CD4-positive, alpha-beta T cell treated with Interleukin-1 beta for 1 hour (primary cell): ENCODE data around the gene TMEM121.
A peak's percentile ranks its signal among the peaks of the same experiment; 100 is the strongest.

Experiments
- DNase-seq, 2 donors: peaks; one replicate each; pipeline ENCODE4 v3.0.0-alpha.2; 2020 to 2022

The TMEM121 gene

DNA sequence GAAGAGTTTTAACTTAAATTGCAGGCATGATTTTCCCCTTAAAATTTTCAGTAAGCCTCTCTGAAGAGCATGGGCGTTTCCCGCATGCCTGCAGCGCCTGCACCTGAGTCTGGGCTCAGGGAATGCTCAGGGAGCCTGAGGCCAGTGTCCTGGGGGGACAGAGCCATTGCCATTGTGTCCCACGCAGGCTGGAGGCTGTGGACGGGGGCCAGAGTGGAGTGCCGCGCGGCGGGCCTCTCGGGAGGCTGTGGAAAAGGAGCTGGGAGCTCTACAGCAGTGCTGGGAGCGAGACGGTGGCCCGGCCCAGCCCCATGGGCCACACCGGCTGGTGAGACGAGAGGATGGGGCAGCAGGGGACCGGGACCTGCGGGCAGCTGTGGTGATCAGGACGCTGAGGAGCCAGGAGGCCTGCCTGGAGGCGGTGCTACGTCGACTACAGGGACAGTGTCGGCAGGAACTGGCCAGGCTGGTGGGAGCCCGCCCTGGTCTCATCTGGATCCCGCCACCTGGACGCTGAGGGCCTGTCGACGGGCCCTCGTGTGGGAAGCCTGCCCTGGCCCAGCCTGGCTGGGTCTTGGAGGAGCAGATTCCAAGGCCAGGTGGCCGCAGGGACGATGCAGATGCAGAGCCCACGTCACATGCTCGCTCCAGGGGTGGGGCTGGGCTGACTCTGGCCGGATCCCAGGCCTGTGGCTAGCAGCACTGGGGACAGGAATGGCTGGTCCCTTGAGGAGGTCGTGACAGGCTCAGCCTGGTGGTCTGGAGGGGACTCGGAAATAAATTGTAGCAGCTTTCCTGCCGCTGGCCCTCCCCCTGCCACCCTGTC is 27.7 kb upstream of the TMEM121 start:
- DNase-seq: peak in 1 of 2 donors; percentile 2

DNA sequence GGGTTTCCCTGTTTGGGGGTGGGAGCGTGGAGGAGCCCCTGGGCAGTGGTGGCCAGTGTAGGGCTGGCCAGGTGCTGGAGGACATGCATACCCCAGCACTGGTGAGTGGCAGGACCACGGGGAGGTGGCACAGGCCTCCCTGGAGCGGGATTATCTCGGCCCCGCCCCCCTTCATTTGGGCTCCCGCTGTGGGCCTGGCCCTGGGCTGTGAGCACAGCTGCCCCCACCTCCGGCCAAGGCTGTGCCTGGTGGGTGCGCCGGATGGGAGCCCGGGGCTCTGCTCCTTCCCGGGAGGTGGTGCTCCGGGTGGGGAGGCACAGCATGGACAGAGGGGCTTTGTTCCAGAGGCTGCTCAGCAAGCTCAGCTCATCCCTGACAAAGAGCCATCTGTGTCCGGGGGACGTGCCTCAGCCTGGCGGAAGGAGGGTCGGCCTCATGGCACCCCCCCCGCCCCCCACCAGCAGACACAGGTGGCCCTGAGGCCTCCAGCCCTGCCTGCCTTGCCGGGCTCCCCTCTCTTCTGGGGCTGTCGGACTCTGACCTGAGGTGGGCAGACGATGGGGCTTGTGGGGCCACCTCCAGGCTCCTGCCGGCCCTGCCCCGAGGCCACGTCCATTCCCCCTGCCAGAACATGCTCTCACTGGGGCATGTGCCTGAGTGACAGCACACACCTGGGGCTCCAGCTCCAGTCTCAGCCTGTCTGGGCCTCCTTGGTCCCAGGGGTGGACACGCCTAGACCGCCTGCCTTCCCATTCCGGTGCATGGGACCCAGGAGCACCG is 26.9 kb upstream of the TMEM121 start:
- peak in 1 of 2 donors; percentile 12 for DNase-seq

DNA sequence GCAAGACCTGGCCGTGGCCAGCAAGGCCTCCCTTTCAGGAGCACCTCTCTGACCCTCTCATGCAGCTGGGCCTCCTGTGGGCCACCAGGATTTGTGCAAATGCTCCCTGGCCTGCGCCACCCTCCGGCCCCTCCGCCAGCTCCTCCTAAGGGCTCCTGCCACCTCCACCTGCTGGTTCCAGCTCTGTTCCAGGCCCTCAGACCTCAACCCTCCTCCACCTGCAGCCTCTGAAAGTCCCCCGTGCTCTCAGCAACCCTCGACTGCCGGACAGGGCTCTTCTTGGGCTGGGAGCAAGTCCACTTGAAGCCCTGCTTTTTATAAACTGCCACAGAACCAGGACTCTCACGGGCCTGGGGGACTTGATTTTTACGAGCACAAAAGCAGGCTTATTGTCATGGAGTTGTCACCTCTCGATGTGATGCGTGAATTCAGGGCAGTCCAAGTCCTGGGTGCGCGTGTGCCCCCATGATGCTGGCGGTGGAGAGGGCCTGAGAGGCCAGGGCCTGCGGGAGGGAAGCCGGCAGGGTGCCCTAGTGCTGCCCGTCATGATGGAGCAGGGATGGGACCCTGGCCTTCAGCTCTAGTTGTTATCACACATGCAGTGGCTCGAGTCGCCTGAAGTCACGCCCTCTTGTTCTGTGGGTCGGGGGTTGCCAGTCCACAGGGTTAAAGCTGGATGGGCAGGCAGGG is 26.2 kb upstream of the TMEM121 start:
- DNase-seq: peak in 1 of 2 donors; percentile 2

DNA sequence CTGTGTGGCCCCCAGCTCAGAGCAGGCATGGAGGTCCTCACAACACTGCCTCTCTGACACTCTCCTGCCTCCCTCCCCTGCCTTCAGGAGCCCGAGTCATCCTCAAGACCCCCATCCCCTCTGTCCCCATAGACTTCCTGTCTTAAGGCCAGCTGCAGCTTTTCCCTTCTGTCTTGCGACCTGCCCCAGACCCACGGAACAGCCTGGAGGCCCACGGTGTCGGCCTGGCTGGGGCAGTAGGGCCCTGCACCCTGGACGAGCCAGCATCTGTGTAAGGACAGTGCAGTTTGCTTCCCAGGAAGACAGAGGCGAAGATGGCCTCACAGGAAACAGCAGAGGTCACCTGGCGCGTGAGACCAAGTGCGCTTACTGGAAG is 25.7 kb upstream of the TMEM121 start:
- DNase-seq: peak in 1 of 2 donors; percentile 2

DNA sequence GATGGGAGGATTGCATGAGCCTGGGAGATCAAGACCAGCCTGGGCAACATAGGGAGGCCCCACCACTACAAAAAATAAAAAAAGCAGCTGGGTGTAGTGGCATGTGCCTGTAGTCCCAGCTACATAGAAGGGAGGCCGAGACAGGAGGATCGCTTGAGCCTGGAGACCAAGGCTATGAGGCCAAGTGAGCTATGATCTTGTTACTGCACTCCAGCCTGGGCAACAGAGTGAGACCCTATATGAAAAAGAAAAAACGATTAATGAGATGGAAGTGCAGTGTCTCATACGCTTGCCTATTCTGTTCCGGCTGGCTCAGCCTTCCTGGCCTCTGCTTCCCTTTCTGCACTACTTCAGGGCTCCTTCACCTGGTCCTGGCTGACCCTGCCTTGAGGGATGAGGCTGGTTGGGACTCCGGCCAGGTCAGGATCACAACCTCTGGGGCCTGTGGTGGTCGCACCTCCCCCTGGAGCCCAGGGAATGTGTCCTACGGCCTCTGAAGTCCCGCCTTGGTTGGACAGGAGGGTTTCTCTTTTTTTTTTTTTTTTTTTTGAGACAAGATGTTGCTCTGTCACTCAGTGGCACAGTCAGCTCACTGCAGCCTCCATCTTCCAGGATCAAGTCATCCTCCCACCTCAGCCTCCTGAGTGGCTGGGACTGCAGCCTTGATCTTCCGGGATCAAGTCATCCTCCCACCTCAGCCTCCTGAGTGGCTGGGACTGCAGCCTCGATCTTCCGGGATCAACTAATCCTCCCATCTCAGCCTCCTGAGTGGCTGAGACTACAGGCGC is 24.7 kb upstream of the TMEM121 start:
- DNase-seq: peak in 1 of 2 donors; percentile 9

DNA sequence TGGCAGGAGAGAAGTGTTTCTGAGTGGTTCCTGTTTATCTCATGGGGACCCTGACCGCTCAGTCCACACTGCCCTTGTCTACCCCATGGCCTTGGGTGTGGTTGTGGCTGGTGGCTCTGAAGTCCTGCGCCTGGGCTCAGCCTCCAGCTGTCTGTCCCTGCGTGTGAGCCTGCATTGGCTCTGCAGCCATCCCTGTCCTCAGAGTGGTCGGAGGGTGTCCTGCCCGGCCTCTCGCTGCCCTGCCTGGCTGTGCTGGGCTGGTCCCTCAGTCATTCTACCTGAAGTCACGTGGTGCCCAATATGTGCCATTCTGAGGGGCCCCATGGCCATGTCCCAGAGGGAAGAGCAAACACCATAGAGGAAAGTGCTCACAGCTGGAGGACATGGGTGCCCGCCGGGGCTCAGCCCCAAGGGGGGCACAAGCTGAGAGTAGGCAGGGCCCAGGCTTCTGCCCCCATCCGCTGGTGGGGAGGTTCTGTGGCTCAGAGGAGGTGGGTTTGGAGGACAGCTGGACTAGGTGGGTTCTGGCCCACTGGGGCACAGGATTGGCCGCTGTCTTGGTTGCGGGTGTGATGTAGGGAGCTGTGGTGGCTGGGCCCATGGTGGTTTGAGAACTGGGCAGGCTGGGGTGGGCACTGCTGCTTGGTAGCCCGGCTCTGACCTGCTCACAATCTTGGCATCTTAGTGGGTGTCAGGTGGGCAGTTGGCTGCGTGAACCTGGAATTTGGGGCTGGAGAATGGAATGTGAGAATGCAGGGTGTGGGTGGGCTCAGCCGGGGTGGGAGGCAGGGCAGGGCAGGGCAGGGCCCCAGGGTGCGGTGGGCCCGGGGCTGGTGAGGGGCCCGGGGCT is 23.7 kb upstream of the TMEM121 start:
- peak in 1 of 2 donors; percentile 21 for DNase-seq

DNA sequence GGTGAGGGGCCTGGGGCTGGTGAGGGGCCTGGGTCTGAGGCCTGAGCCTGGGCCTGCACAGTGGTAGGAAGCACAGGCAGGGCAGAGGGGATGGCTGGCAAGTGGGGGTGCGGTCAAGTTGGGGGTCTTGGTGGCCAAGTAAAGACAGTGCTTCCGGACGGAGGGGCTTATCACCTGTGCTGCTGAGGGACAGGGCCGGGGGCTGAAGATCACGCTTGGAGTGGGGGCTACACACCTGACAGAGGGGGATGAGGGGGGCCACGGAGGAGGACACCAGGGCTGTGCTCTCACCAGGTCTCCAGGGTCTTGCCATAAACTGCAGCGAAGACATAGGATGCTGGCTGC is 23.1 kb upstream of the TMEM121 start:
- DNase-seq: peak in 1 of 2 donors; percentile 11

DNA sequence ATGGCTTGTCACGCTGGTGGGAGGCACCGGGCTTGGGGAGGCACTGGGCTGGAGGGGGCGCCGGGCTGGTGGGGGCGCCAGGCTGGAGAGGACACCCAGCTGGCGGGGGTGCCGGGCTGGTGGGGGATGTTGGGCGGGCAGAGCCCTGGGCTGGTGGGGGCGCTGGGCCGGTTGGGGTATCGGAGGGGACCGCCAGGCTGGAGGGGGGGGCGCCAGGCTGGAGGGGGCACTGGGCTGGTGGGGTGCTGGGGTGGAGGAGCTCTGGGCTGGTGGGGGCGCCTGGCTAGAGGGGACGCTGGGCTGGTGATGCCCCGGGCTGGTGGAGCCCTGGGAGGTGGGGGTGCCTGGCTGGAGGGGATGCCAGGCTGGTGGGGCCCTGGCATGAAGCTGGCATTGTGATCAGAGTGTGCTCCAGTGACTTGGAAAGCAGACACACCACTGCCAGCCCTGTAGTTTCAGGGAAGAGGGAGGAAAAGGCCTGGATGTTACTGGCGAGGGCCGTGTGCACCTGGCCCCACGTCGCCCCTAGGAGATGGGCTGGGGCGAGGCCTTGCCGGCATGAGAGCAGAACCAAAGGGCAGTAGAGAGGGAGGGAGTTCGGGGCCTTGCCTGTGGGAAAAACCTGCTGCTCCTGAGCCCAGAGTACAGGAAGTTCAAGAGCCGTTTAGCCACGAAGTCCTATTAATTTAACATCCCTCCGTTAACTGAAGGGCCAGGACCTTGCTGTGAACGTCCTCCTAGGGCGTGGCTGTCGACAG is 22.3 kb upstream of the TMEM121 start:
- peak in 1 of 2 donors; percentile 10 for DNase-seq

DNA sequence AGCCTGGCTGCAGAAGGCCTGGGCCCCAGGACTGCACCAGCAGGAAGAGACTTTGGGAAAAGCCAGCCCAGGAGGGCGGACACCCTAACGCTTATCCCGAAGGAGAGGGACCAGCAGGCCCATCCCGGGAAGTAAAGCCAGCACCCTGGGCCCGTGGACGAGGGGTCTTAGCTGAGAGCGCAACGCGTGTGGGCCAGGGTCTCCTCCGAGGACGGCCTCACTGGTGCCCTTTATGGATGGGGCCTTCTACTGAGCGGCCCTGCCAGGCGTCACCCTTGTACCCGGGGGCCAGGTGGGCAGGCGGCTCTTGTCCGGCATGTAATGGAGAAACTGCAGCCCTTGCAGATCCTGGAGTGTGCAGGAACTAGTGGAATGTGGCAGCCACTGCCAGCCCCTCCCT is 21.3 kb upstream of the TMEM121 start:
- peak in 1 of 2 donors; percentile 4 for DNase-seq

DNA sequence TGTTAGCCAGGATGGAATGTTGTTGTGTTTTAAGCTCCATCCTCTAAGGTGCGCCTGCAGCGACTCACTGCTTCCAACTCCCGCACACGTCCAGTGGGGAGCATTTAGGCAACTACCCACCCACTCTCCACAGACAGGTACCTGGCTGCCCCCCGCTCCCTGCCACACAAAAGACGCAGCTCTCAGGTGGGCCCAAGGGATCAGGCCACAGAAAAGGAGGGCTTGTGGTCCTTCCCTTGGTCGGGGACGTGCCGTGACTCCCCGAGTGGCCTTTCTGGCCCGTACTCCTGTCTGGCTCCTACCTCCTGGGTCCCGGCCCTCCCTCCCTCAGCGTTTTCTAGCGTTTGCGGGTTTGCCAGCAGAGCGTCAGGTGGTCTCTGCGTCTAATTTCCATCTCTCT is 19.1 kb upstream of the TMEM121 start:
- no peak for DNase-seq

DNA sequence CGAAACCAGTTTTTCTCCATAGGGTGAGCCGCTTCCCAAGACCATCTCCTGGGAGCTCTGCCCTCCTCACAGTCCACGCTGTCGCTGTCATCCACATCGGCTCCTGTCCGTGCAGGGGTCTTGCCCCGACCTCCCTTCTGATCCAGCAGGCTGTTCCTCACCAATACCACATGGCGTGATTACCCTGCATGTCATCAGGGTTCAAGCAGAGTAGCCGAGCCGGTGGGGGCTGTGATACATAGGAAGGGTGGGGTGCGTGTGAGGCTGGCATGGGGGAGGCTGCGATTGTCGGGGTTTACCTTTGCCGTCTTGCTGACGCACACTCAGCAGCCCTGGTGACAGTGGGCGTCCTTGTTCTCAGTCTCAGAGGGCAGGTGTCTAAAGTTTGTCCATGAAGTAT is 18.3 kb upstream of the TMEM121 start:
- DNase-seq: no peak

DNA sequence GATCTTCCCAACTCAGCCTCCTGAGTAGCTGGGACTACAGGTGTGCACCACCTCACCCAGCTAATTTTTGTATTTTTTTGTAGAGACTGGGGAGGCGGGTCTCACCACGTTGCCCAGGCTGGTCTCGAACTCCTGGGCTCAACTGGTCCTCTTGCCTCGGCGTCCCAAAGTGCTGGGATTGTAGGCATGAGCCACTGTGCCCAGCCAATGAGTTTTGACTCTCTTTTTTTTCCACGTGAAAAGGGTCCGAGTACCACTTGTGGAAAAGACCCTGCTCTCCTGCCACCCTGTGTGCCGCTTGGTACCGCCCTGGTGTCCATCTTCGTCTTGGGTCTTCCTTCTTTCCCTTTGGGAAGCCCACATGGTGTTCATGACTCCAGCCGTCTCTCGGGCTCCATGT is 17.8 kb upstream of the TMEM121 start:
- DNase-seq: no peak

DNA sequence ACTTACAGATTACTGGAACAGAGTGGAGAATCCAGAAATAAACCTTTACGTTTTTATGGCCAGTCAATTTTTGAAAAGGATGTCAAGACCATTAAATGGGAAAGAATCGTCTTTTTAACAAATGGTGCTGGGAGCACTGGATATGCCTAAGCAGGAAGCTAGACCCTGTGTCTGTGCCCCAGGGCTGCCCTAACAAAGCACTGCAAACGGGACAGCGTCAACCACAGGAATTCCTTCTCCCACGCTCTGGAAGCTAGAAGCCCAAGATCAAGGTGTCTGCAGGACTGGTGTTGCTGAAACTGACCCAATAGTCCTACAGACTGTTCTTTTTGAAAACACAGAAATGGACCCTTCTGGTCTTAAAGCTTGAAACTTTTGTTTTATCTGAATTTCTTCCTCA is 9.3 kb upstream of the TMEM121 start:
- no peak for DNase-seq

DNA sequence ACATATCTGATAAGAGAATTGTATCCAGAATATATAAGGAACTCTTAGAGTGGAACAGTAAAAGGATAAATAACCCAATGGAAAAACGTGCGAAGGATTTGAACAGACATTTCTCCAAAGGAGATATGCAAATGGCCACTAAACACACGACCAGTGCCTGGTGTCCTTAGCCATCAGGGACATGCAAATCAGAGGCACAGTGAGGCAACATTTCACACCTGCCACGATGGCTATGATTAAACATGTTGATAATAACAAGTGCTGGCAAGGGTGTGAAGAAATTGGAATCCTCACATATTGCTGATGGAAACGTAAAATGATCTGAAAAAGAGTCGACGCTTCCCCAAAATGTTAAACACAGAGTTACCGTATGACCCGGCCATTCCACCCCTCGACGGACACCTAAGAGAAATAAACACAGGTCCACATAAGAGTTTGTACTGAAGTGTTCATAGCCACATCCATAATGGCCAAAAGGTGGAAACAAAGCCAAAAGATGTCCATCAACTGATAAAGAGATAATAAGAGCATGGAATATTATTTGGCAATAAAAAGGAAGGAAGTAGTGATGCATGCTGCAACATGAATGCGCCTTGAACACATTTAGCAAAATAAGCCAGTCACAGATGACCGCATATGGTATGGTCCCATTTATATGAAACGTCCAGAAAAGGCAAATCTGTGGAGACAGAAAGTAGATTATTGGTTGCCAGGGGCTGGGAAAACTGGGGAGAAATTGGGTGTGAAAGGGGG is 6.3 kb upstream of the TMEM121 start:
- DNase-seq: no peak

DNA sequence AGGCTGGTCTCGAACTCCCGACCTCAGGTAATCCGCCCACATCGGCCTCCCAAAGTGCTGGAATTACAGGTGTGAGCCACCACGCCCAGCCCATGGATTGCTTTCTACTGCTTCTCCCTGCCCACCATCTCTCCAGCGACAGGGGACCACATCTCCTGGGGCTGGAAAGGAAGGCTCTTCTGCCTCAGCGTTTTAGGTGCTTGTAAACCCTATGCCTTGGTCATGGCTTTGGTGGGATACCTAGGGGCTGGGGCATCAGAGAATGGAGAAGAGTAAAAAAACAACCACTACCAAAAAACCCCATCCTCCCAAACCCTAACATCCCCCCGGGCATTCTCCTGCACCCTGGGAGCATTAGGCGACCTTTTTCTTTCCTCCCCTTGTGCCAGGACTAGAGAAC is 1.1 kb upstream of the TMEM121 start:
- no peak for DNase-seq

DNA sequence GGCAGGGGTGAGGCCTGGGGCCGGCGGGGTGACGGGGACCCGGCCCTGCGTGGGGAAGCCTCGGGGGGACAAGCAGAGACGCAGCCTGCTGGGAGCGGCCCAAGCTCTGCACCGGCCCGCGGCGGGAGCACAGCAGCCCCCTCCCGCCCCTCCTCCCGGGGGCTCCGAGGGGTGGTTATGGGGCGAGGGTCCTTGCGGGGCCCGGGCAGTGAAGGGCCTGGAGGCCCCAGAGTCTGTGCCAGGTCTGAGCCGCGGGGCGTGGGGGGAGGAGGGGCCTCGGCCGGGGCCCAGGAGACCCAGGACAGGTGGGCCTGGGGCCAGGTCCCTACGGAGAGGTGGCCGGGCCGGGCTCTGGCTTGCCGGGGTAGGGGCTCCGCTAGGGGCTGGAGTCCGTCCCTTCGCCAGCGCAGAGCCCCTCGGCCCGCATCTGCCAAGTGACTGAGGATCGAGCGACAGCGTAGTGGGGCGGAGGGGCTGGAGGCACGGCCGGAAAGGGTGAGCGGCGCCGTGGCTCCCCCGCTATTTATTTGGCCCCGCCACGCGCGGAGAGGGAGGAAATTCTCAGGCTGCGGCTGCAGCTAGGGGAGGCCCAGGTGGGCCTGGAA is 495 bp downstream of the TMEM121 start:
- no peak for DNase-seq

DNA sequence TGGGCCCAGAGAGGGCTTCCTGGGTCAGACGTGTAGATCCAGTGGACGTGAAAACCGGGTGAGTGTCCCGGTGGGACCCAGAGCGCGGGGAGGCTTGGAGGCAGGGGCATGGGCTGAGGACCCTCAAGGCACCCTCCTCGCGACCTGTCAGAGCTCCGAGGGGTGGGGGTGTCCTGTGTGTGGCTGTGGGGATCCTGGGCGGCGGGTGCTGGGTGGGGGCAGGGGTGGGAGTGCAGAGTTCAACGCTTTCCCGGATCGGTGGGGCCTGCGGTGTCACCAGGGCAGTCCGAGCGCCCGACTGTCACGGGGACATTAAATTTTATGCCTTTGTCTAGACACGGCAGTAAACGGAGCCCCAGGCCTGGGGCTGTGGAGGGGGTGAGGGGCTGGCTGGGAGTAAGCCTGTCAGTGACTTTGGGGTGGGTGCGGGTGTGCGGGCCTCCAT is 1.0 kb downstream of the TMEM121 start:
- no peak for DNase-seq

DNA sequence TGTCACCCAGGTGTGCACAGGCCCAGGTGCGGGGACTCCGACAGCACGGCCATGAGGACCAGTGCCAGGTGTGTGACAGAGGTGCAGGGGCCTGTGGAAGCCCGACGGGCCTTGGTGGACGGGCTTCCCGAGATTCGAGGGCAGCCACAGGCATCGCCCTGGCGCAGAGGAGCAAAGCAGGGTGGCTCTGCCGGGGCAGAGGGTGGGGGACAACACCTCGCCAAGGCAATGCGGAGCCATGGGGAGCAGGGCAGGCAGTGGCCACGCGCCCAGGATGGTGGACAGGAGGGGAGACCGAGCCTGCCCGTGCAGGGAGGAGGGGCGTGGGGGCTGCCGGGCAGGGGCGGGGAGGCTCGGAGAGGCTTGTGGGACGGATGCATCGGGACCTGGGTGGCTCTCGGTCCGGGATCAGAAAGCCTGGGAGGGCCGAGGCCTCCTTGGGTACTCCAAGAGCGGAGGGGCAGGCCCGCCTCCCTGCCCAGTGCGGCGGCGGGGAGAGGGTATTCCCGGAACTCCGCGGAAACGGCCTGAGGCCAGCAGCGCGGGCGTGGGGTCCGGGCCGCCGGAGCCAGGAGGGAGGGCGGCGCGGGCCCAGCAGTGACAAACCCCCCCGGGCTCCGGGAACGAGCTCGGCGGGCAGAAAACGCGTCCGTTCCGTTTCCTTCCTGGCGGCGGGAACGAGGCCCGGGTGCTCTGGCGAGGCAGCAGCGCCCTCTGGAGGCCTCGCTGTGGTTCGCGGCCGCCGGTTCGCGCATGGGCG is 1.6 kb downstream of the TMEM121 start:
- peak; percentile 79 to 85 for DNase-seq
